Calu3 (cell line): ENCODE data around the gene RPL15. TPM values are rescaled to one million over a fixed set of nuclear protein-coding genes. Genes with fewer than 3 reads are reported as not detected.

Source experiments
- Bru-seq: library from RNA; stranded (reverse); fragments of 400-500 nt; gene quantifications from one replicate; lab custom pipeline; 2021; lab: Mats Ljungman, UMichigan
- BruChase-seq, 2 experiments: library from RNA; stranded (reverse); fragments of 400-500 nt; gene quantifications; one replicate each; lab custom pipeline; 2021; lab: Mats Ljungman, UMichigan
- BruUV-seq: library from RNA; stranded (reverse); fragments of 400-500 nt; replicated peaks from 2 replicates; lab custom pipeline; 2021; lab: Mats Ljungman, UMichigan
- CTCF ChIA-PET: fragments of 300-600 bp; sonication (Branson Sonifier 250); formaldehyde crosslinking; loops from one replicate; lab custom pipeline; 2022; ENCODE audit warnings: antibody characterized with exemption; lab: Charles Lee
- DNase-seq: peaks from one replicate; pipeline ENCODE4 v3.0.0; 2022
- H3K27ac Mint-ChIP-seq: one replicate; pipeline ENCODE4 v1.8.0; 2022; ENCODE audit warnings: mixed read lengths; ENCODE audit not compliant: unreplicated experiment
- H3K27me3 Mint-ChIP-seq: one replicate; pipeline ENCODE4 v1.8.0; 2022; ENCODE audit warnings: mixed read lengths; ENCODE audit not compliant: unreplicated experiment
- H3K36me3 Mint-ChIP-seq: one replicate; pipeline ENCODE4 v1.8.0; 2022; ENCODE audit warnings: mild to moderate bottlenecking, moderate library complexity, mixed read lengths; ENCODE audit not compliant: insufficient read depth, unreplicated experiment
- H3K4me1 Mint-ChIP-seq: one replicate; pipeline ENCODE4 v1.8.0; 2022; ENCODE audit warnings: mild to moderate bottlenecking, low read depth, mixed read lengths; ENCODE audit not compliant: unreplicated experiment
- H3K4me3 Mint-ChIP-seq: one replicate; pipeline ENCODE4 v1.8.0; 2022; ENCODE audit warnings: mild to moderate bottlenecking, low read depth, moderate library complexity, mixed read lengths; ENCODE audit not compliant: unreplicated experiment
- H3K9me3 Mint-ChIP-seq: one replicate; pipeline ENCODE4 v1.8.0; 2022; ENCODE audit warnings: low read depth, mixed read lengths; ENCODE audit not compliant: unreplicated experiment
- CTCF ChIP-seq: fragments of 200-600 bp; IDR thresholded peaks from one replicate; pipeline ENCODE4 v1.8.0; 2022; ENCODE audit warnings: antibody characterized with exemption; ENCODE audit not compliant: unreplicated experiment
- intact Hi-C: fragments of 100-400 bp; cut with micrococcal nuclease; formaldehyde crosslinking; loops from one replicate; pipeline ENCODE4 v1.10.0; 2022; ENCODE audit not compliant: unreplicated experiment
- long read RNA-seq: library from polyadenylated mRNA; stranded (forward); transcript quantifications from one replicate; pipeline ENCODE4 v2.0.0, GENCODE V29; 2022
- total RNA-seq: library from RNA; stranded (reverse); gene quantifications from 2 replicates; pipeline ENCODE4 v1.2.3, GENCODE V29; 2022

The RPL15 gene
- total RNA-seq, result 1,190 and 1,430 TPM in 2 replicates
- Bru-seq, nascent RNA, result percentile 97 among the genes with signal in this experiment
- BruChase-seq, experiment 1, labeled RNA remaining after a 6-hour chase, result percentile 100 among the genes with signal in this experiment
- BruChase-seq, experiment 2, labeled RNA remaining after a 2-hour chase, result percentile 99 among the genes with signal in this experiment
- long read RNA-seq, transcript RPL15-201 (4 exons, 2,730 nt), result major isoform, 1,046 of 1,645 reads
- long read RNA-seq, transcript RPL15-208 (4 exons, 1,063 nt), result minor isoform, 114 of 1,645 reads
- long read RNA-seq, transcript RPL15-202 (3 exons, 820 nt), result minor isoform, 39 of 1,645 reads
- long read RNA-seq, transcript RPL15-215 (4 exons, 824 nt), result minor isoform, 36 of 1,645 reads
- long read RNA-seq, partial matches to known transcripts, result 0 of 1,645 reads
- long read RNA-seq, other reads (novel, unspliced or antisense), result 397 of 1,645 reads

GRCh38 chr3:23916886-23917678 is at the start of gene RPL15, which contains the start of gene NKIRAS1:
Gene RPL15, plus strand, starts transcription at chr3:23917132. Its CDS starts 728 bp downstream, at chr3:23917860.
Gene NKIRAS1, minus strand, starts transcription at chr3:23916990. Its CDS starts 6,086 bp downstream, at chr3:23910904.
- BruUV-seq, result no TSS peak
- Mint-ChIP-seq H3K9me3 (no peaks in the 10 kb centered on the region), H3K4me3 (peak within 1 kb of the TSS; percentile 68), H3K4me1 (peaks cover 11% of the 10 kb centered on the region), H3K27ac (peak within 1 kb of the TSS; percentile 98), H3K36me3 (peaks cover 67% of the 10 kb centered on the region), H3K27me3 (no peaks in the 10 kb centered on the region)
- peak; percentile 40 for TF ChIP-seq CTCF
- peak; percentile 97 for DNase-seq
- CTCF ChIA-PET, result interaction anchor here (0.5 to 1.2 kb wide), 3 partner anchors 29 to 149 kb away, joined by 4 to 6 read pairs (median 5); no protein-coding TSS in a partner anchor
- intact Hi-C loops, result loop anchor here (2.0 kb wide), 1 partner anchor 30 kb away; no protein-coding TSS in a partner anchor

- BruUV-seq, result no TSS peak
- H3K27ac Mint-ChIP-seq, result no peak overlapping the region
- no peak for DNase-seq
- CTCF ChIA-PET, result no interaction called here
- no peak for TF ChIP-seq CTCF
- peaks cover 11% of the 10 kb centered on the region for H3K4me1 Mint-ChIP-seq
- no peaks in the 10 kb centered on the region for H3K9me3 Mint-ChIP-seq
- no peaks in the 10 kb centered on the region for H3K27me3 Mint-ChIP-seq
- no peak overlapping the region for H3K4me3 Mint-ChIP-seq
- intact Hi-C loops, result loop anchor here (10.0 kb wide), 1 partner anchor 663 kb away; the partner anchor contains the start of gene UBE2E2
- H3K36me3 Mint-ChIP-seq, result no peaks in the 10 kb centered on the region
Measured at GRCh38 chr3:23867400-23867799, 49.5 kb upstream of the RPL15 start.

GRCh38 chr3:23867838-23868237 is 49.1 kb upstream of the RPL15 start:
- Mint-ChIP-seq H3K27me3 (no peaks in the 10 kb centered on the region), H3K9me3 (no peaks in the 10 kb centered on the region), H3K4me3 (no peak overlapping the region), H3K4me1 (peaks cover 11% of the 10 kb centered on the region), H3K36me3 (no peaks in the 10 kb centered on the region), H3K27ac (no peak overlapping the region)
- BruUV-seq, result no TSS peak
- no peak for TF ChIP-seq CTCF
- DNase-seq, result no peak
- CTCF ChIA-PET, result no interaction called here
- intact Hi-C loops, result loop anchor here (10.0 kb wide), 1 partner anchor 663 kb away; the partner anchor contains the start of gene UBE2E2
